ENCODE measurements around the gene THBS3. TPM values are rescaled to one million over a fixed set of nuclear protein-coding genes. Genes with fewer than 3 reads are reported as not detected.

Gene THBS3
- total and polyA plus RNA-seq, 9 of the 15 experiments (the other 6 are each of a cell fraction or from before 2014, with no cell fraction given) = 0.59 to 8.3 (median 3.2) TPM

- no peak for TF ChIP-seq ZBTB11 (CRISPR knock-in tag; IDR thresholded peaks at IDR 0.05)
Measured at GRCh38 chr1:155205969-155206593, 1.6 kb downstream of the THBS3 start (continued).

- Histone ChIP-seq H3K9ac (ENCODE audit: insufficient read depth in 1 of 2, low read depth in 2 of 2, low read length in 2 of 2) (peak overlapping the region in 1 of 2 experiments; percentile 74; a peak in 2 of 4 replicates), H3K27ac (ENCODE audit: extremely low read depth, low read depth, low read length) (no peak overlapping the region), H3K36me3 (ENCODE audit: control insufficient read depth, insufficient read depth, low read length) (peaks cover 8% of the 10 kb centered on the region; the same call in 2 of the 3 replicates), H3K9me1 (ENCODE audit: control insufficient read depth, insufficient read depth, low read length) (no peaks in the 10 kb centered on the region), H3K27me3 (ENCODE audit: control insufficient read depth in 2 of 2, insufficient read depth in 2 of 2, low read length in 2 of 2) (no peaks in the 10 kb centered on the region), H3K4me3 (no peak overlapping the region), H2AFZ (ENCODE audit: low read depth, low read length) (no peak overlapping the region), H4K20me1 (replicated peaks; ENCODE audit: control insufficient read depth, insufficient read depth, low read length) (no peaks in the 10 kb centered on the region), H3K4me1 (replicated peaks in 1 of 2; ENCODE audit: control insufficient read depth in 2 of 2, insufficient read depth in 2 of 2, low read length in 2 of 2) (peaks cover 19 to 37% of the 10 kb centered on the region in 2 experiments), H3K9me3 (replicated peaks; ENCODE audit: control insufficient read depth, insufficient read depth, low read depth, low read length) (peaks cover 3% of the 10 kb centered on the region; the same call in 1 of the 2 replicates), H3K4me2 (ENCODE audit: insufficient read depth, low read length) (no peak overlapping the region), H3K79me2 (ENCODE audit: control insufficient read depth, insufficient read depth, low read length) (peaks cover 14% of the 10 kb centered on the region)
- WGBS (ENCODE audit: insufficient coverage, low coverage, missing lambda C conversion rate) = 71% methylated on average over 14 of the region's 14 CpGs
- intact Hi-C loops (cut with micrococcal nuclease) (no loop called here), in situ Hi-C loops (cut with MboI) (loop anchor here (5.0 kb wide), 1 partner anchor 392 kb away; no protein-coding TSS in a partner anchor)
- BruUV-seq (replicated peaks) = no TSS peak
- DNase-seq (ENCODE audit: extremely low read depth in 1 of 4, low spot score in 3 of 4) = no peak
- ChIA-PET POLR2A (no interaction called here), CTCF (ENCODE audit: low intra/inter-chr PET ratio) (no interaction called here)
- no peak for ATAC-seq
- TF ChIP-seq SMAD2 (IDR thresholded peaks at IDR 0.05; ENCODE audit: low read depth, low read length) (no peak), TEAD4 (IDR thresholded peaks at IDR 0.05; ENCODE audit: low read length) (no peak), TEAD4 (CRISPR knock-in tag; IDR thresholded peaks at IDR 0.05; ENCODE audit: borderline replicate concordance) (peak; percentile 20; the same call in 1 of the 2 replicates)
- no peak for FAIRE-seq
Measured at GRCh38 chr1:155205035-155205434, 2.7 kb downstream of the THBS3 start.
